ENCODE results near the gene ZNF132. TPM values are rescaled to one million over a fixed set of nuclear protein-coding genes. Genes with fewer than 3 reads are reported as not detected.

Gene ZNF132
- total and polyA plus RNA-seq, 9 of the 15 experiments (the other 6 are each of a cell fraction or from before 2014, with no cell fraction given), result 0.03 to 0.42 (median 0.10) TPM; not detected in 5

- no peak for TF ChIP-seq ZBTB8A (IDR thresholded peaks at IDR 0.05; ENCODE audit: partially characterized antibody)
- no peak; the same call in 1 of the 2 replicates for TF ChIP-seq ILF3 (IDR thresholded peaks at IDR 0.05; ENCODE audit: borderline replicate concordance)
- TF ChIP-seq, protein P1, sequence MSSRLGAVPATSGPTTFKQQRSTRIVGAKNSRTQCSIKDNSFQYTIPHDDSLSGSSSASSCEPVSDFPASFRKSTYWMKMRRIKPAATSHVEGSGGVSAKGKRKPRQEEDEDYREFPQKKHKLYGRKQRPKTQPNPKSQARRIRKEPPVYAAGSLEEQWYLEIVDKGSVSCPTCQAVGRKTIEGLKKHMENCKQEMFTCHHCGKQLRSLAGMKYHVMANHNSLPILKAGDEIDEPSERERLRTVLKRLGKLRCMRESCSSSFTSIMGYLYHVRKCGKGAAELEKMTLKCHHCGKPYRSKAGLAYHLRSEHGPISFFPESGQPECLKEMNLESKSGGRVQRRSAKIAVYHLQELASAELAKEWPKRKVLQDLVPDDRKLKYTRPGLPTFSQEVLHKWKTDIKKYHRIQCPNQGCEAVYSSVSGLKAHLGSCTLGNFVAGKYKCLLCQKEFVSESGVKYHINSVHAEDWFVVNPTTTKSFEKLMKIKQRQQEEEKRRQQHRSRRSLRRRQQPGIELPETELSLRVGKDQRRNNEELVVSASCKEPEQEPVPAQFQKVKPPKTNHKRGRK (tag; IDR thresholded peaks at IDR 0.05), result no peak
- no peak for TF ChIP-seq DEAF1 (CRISPR knock-in tag; IDR thresholded peaks at IDR 0.05)
- TF ChIP-seq, protein P2, sequence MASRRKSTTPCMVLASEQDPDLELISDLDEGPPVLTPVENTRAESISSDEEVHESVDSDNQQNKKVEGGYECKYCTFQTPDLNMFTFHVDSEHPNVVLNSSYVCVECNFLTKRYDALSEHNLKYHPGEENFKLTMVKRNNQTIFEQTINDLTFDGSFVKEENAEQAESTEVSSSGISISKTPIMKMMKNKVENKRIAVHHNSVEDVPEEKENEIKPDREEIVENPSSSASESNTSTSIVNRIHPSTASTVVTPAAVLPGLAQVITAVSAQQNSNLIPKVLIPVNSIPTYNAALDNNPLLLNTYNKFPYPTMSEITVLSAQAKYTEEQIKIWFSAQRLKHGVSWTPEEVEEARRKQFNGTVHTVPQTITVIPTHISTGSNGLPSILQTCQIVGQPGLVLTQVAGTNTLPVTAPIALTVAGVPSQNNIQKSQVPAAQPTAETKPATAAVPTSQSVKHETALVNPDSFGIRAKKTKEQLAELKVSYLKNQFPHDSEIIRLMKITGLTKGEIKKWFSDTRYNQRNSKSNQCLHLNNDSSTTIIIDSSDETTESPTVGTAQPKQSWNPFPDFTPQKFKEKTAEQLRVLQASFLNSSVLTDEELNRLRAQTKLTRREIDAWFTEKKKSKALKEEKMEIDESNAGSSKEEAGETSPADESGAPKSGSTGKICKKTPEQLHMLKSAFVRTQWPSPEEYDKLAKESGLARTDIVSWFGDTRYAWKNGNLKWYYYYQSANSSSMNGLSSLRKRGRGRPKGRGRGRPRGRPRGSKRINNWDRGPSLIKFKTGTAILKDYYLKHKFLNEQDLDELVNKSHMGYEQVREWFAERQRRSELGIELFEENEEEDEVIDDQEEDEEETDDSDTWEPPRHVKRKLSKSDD (conservative IDR thresholded peaks at IDR 0.05; ENCODE audit: low read length), result 0 out of 2 replicates have a peak, but pooled peaks have one; percentile 30
- TF ChIP-seq TAF7 (tag; IDR thresholded peaks at IDR 0.05), result no peak
- TF ChIP-seq ZBED1 (IDR thresholded peaks at IDR 0.05), result no peak; the same call in 1 of the 2 replicates
- no peak for TF ChIP-seq NFIC (IDR thresholded peaks at IDR 0.05)
- peak; percentile 88 for TF ChIP-seq ZFP36 (IDR thresholded peaks at IDR 0.05; ENCODE audit: low read depth, low read length, partially characterized antibody)
- TF ChIP-seq ZZZ3 (IDR thresholded peaks at IDR 0.05), result no peak
- TF ChIP-seq ESRRB (CRISPR knock-in tag; IDR thresholded peaks at IDR 0.05; ENCODE audit: borderline replicate concordance), result no peak
- no peak for TF ChIP-seq MAFF (IDR thresholded peaks at IDR 0.05; ENCODE audit: low read length)
- TF ChIP-seq ZKSCAN1 (IDR thresholded peaks at IDR 0.05; ENCODE audit: low read depth, low read length), result 0 out of 2 replicates have a peak, but pooled peaks have one; percentile 11
- TF ChIP-seq POLR2AphosphoS5 (IDR thresholded peaks at IDR 0.05; ENCODE audit: control insufficient read depth, insufficient read depth, low read depth, low read length), result peak; percentile 52; the same call in 1 of the 2 replicates
- peak; percentile 63 for TF ChIP-seq PKNOX1 (IDR thresholded peaks at IDR 0.05)
- no peak for TF ChIP-seq SRSF7 (optimal IDR thresholded peaks at IDR 0.05; ENCODE audit: low read depth, low read length)
- TF ChIP-seq MCM5 (IDR thresholded peaks at IDR 0.05; ENCODE audit: low read depth), result no peak
- TF ChIP-seq PHB2 (IDR thresholded peaks at IDR 0.05; ENCODE audit: low read depth), result no peak
- TF ChIP-seq ZNF408 (CRISPR knock-in tag; IDR thresholded peaks at IDR 0.05; ENCODE audit: low read depth), result no peak
- no peak for TF ChIP-seq MED1 (CRISPR knock-in tag; IDR thresholded peaks at IDR 0.05; ENCODE audit: borderline replicate concordance)
- no peak for TF ChIP-seq ILK (tag; IDR thresholded peaks at IDR 0.05; ENCODE audit: borderline replicate concordance, low read depth)
- peak; percentile 90 for TF ChIP-seq U2AF1 (optimal IDR thresholded peaks at IDR 0.05; ENCODE audit: low read depth, low read length)
Measured at GRCh38 chr19:58475714-58476497, 36.0 kb upstream of the ZNF132 start, which contains the start of gene ZNF446 (continued).

Measured in K562 (cell line).